Fibroblast of lung (primary cell): ENCODE results near the gene DOK4. TPM values are rescaled to one million over a fixed set of nuclear protein-coding genes. Genes with fewer than 3 reads are reported as not detected.

ENCODE experiments used
- DNase-seq, 2 donors: peaks; one replicate each; pipeline versions ENCODE4 v3.0.0 to v3.0.0-alpha.2; 2010; ENCODE audit warnings: low read depth in 2 of 2
- H2AFZ ChIP-seq: 2 replicates; pipeline ENCODE4 v1.5.1; 2012; ENCODE audit warnings: low read length, control low read depth, inconsistent platforms
- H3K27ac ChIP-seq: 2 replicates; pipeline ENCODE4 v1.5.1; 2011; ENCODE audit warnings: low read length, control low read depth; ENCODE audit not compliant: insufficient read depth
- H3K27me3 ChIP-seq: 2 replicates; pipeline ENCODE4 v1.5.1; 2011; ENCODE audit warnings: mild to moderate bottlenecking, low read length; ENCODE audit not compliant: control insufficient read depth, insufficient read depth
- H3K36me3 ChIP-seq: 2 replicates; pipeline ENCODE4 v1.5.1; 2011; ENCODE audit warnings: low read length; ENCODE audit not compliant: control insufficient read depth, insufficient read depth
- H3K4me1 ChIP-seq: 2 replicates; pipeline ENCODE4 v1.5.1; 2011; ENCODE audit warnings: low read length; ENCODE audit not compliant: control insufficient read depth, insufficient read depth; ENCODE audit errors: extremely low read depth
- H3K4me2 ChIP-seq: 2 replicates; pipeline ENCODE4 v1.5.1; 2011; ENCODE audit warnings: low read length, control low read depth; ENCODE audit not compliant: insufficient read depth; ENCODE audit errors: extremely low read depth
- H3K4me3 ChIP-seq, 4 experiments: fragments of 200-600 bp in 1 of 4; sonication (generic) in 1 of 4; replicated peaks in 1 of 4; 2 replicates each; pipeline ENCODE4 v1.5.1; 2011 to 2016; ENCODE audit warnings: low read length in 4 of 4, low read depth in 3 of 4, mild to moderate bottlenecking in 3 of 4, control low read depth in 2 of 4, inconsistent platforms in 1 of 4, mixed read lengths in 1 of 4; ENCODE audit not compliant: insufficient read depth in 1 of 4; ENCODE audit errors: control extremely low read depth in 1 of 4
- H3K79me2 ChIP-seq: 2 replicates; pipeline ENCODE4 v1.5.1; 2012; ENCODE audit warnings: mild to moderate bottlenecking, low read length, inconsistent platforms; ENCODE audit not compliant: control insufficient read depth, insufficient read depth
- H3K9ac ChIP-seq: 2 replicates; pipeline ENCODE4 v1.5.1; 2011; ENCODE audit warnings: mild to moderate bottlenecking, low read length, control low read depth; ENCODE audit not compliant: insufficient read depth
- H3K9me3 ChIP-seq: 2 replicates; pipeline ENCODE4 v1.5.1; 2012; ENCODE audit warnings: low read depth, low read length; ENCODE audit not compliant: control insufficient read depth, insufficient read depth
- H4K20me1 ChIP-seq: 2 replicates; pipeline ENCODE4 v1.5.1; 2011; ENCODE audit warnings: low read length; ENCODE audit not compliant: control insufficient read depth, insufficient read depth; ENCODE audit errors: extremely low read depth
- CTCF ChIP-seq, 2 donors: IDR thresholded peaks in 1 of 2; conservative IDR thresholded peaks in 1 of 2; 1 replicate in 1 of 2; 2 replicates in 1 of 2; pipeline ENCODE4 v1.5.1; 2011 to 2012; ENCODE audit warnings: low read length in 2 of 2, control low read depth in 1 of 2, inconsistent platforms in 1 of 2, low read depth in 1 of 2, mild to moderate bottlenecking in 1 of 2
- EZH2 ChIP-seq: IDR thresholded peaks from 2 replicates; pipeline ENCODE4 v1.5.1; 2012; ENCODE audit warnings: low read length, control low read depth, mild to moderate bottlenecking; ENCODE audit errors: missing control alignments
- polyA plus RNA-seq, 2 donors: library from polyadenylated mRNA; depleted of rRNA in 1 of 2; stranded (reverse) in 1 of 2; unstranded in 1 of 2; fragments of >200 nt; gene quantifications; 2 replicates each; pipeline ENCODE4 v1.2.1, GENCODE V29; 2011 to 2012; ENCODE audit warnings: missing spikeins in 1 of 2
- total RNA-seq: library from RNA; depleted of rRNA; stranded (reverse); fragments of >200 nt; gene quantifications from 2 replicates; pipeline ENCODE4 v1.2.1, GENCODE V29; 2014

DOK4 gene
- total and polyA plus RNA-seq, 2 donors (not counting 1 experiment from before 2014, with no cell fraction given): 12.6 to 15.0 TPM

DNA sequence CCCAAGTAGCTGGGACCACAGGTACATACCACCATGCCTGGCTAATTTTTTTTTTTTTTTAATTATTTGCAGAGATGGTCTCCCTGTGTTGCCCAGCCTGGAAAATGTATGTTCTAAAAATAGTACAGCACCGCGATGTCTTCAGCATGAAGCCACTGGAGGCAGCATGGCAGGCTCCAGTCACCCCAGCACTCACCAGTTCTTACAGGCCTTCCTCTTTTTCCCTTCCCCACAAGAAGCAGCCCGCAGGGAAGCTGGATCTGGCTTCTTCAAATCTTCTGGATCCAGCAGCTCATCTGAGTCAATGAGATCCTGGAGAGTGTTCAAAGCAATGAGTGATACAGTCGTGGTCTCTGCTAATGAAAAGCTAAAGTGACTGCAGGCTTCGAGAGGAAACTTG is 55.3 kb downstream of the DOK4 start:
- Histone ChIP-seq H3K79me2 (no peaks in the 10 kb centered on the region), H3K4me1 (no peaks in the 10 kb centered on the region), H3K27ac (no peak overlapping the region), H3K27me3 (no peaks in the 10 kb centered on the region), H3K4me2 (no peak overlapping the region), H3K36me3 (peaks cover 15% of the 10 kb centered on the region), H4K20me1 (no peaks in the 10 kb centered on the region), H3K4me3 (no peak overlapping the region), H3K9me3 (no peaks in the 10 kb centered on the region), H2AFZ (no peak overlapping the region), H3K9ac (no peak overlapping the region)
- no peak for DNase-seq
- TF ChIP-seq CTCF (conservative IDR thresholded peaks at IDR 0.05 in 1 of 2, IDR thresholded peaks at IDR 0.05 in 1 of 2; ENCODE audit: low read depth in 1 of 2, low read length in 2 of 2): no peak
- TF ChIP-seq EZH2: no peak

DNA sequence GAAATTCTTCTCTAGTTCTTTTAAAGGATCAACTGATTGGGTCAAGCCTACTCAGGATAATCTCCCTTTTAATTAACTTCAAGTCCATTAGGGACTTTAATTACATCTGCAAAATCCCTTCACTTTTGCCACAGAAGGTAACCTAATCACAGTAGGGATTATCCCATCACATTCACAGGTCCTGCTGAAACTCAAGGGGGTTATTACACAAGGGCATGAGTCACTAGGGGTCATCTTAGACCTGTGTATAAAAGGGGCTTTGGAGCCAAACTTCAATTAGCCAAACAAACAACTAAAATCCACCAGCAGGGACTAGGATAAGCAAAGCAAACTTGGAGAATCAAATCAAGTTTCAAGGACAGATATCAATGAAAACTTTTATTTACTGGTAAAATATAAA is 58.5 kb downstream of the DOK4 start:
- no peak for DNase-seq
- no peak overlapping the region for H2AFZ ChIP-seq
- H3K9me3 ChIP-seq: no peaks in the 10 kb centered on the region
- H4K20me1 ChIP-seq: no peaks in the 10 kb centered on the region
- no peak overlapping the region for H3K27ac ChIP-seq
- H3K27me3 ChIP-seq: no peaks in the 10 kb centered on the region
- H3K36me3 ChIP-seq: peaks cover 10% of the 10 kb centered on the region
- H3K4me1 ChIP-seq: no peaks in the 10 kb centered on the region
- H3K4me3 ChIP-seq: no peak overlapping the region
- H3K4me2 ChIP-seq: no peak overlapping the region
- H3K79me2 ChIP-seq: no peaks in the 10 kb centered on the region
- no peak overlapping the region for H3K9ac ChIP-seq
- TF ChIP-seq EZH2 (no peak), CTCF (conservative IDR thresholded peaks at IDR 0.05 in 1 of 2, IDR thresholded peaks at IDR 0.05 in 1 of 2; ENCODE audit: low read depth in 1 of 2, low read length in 2 of 2) (no peak)

- no peaks in the 10 kb centered on the region for H3K9me3 ChIP-seq
- H3K4me2 ChIP-seq: no peak overlapping the region
- no peak overlapping the region for H2AFZ ChIP-seq
- peaks cover 1% of the 10 kb centered on the region for H3K4me1 ChIP-seq
- H3K27me3 ChIP-seq: no peaks in the 10 kb centered on the region
- no peak for DNase-seq
- H3K79me2 ChIP-seq: no peaks in the 10 kb centered on the region
- H4K20me1 ChIP-seq: no peaks in the 10 kb centered on the region
- peaks cover 9% of the 10 kb centered on the region for H3K36me3 ChIP-seq
- no peak overlapping the region for H3K4me3 ChIP-seq
- no peak overlapping the region for H3K9ac ChIP-seq
- no peak overlapping the region for H3K27ac ChIP-seq
- TF ChIP-seq CTCF (conservative IDR thresholded peaks at IDR 0.05 in 1 of 2, IDR thresholded peaks at IDR 0.05 in 1 of 2; ENCODE audit: low read depth in 1 of 2, low read length in 2 of 2) (no peak), EZH2 (no peak)
Measured at GRCh38 chr16:57427307-57427706, 59.0 kb downstream of the DOK4 start.
